Liver (tissue), 9 donors: ENCODE measurements around the gene UMODL1. TPM values are rescaled to one million over a fixed set of nuclear protein-coding genes. Genes with fewer than 3 reads are reported as not detected.

ENCODE experiments used
- DNase-seq: peaks from one replicate; pipeline ENCODE4 v3.0.0-alpha.2; 2017; ENCODE audit warnings: low spot score
- H3K27ac ChIP-seq, 2 donors: one replicate each; pipeline ENCODE4 v1.7.0; 2013; ENCODE audit warnings: inconsistent platforms in 2 of 2, low read length in 2 of 2, control low read depth in 1 of 2, low read depth in 1 of 2, mild to moderate bottlenecking in 1 of 2
- H3K27me3 ChIP-seq, 4 donors: one replicate each; pipeline versions ENCODE4 v1.6.1 to v1.7.0; 2013; ENCODE audit warnings: low read length in 3 of 4, inconsistent platforms in 1 of 4, mild to moderate bottlenecking in 1 of 4, moderate library complexity in 1 of 4; ENCODE audit not compliant: control insufficient read depth in 4 of 4, insufficient read depth in 4 of 4
- H3K36me3 ChIP-seq, 4 donors: one replicate each; pipeline versions ENCODE4 v1.6.1 to v1.7.0; 2013; ENCODE audit warnings: low read length in 3 of 4, mild to moderate bottlenecking in 3 of 4, low read depth in 1 of 4, moderate library complexity in 1 of 4; ENCODE audit not compliant: control insufficient read depth in 4 of 4, insufficient read depth in 3 of 4
- H3K4me1 ChIP-seq, 4 donors: one replicate each; pipeline versions ENCODE4 v1.6.1 to v1.7.0; 2013; ENCODE audit warnings: low read length in 3 of 4, mild to moderate bottlenecking in 3 of 4, moderate library complexity in 1 of 4; ENCODE audit not compliant: control insufficient read depth in 4 of 4, insufficient read depth in 4 of 4
- H3K4me3 ChIP-seq, 3 donors: one replicate each; pipeline versions ENCODE4 v1.6.1 to v1.7.0; 2013; ENCODE audit warnings: low read length in 3 of 3, control low read depth in 1 of 3, low read depth in 1 of 3, mild to moderate bottlenecking in 1 of 3
- H3K9ac ChIP-seq, 2 donors: one replicate each; pipeline ENCODE4 v1.7.0; 2013; ENCODE audit warnings: low read length in 2 of 2, mild to moderate bottlenecking in 2 of 2, moderate library complexity in 2 of 2, control low read depth in 1 of 2, low read depth in 1 of 2
- H3K9me3 ChIP-seq, 4 donors: one replicate each; pipeline versions ENCODE4 v1.6.1 to v1.7.0; 2013; ENCODE audit warnings: low read length in 3 of 4; ENCODE audit not compliant: control insufficient read depth in 4 of 4
- CTCF ChIP-seq: fragments of 150-350 bp; IDR thresholded peaks from 2 replicates; pipeline ENCODE4 v1.5.1; 2017; ENCODE audit warnings: improper control_type of control experiment, low read depth, low read length; ENCODE audit not compliant: missing input control
- FOXA1 ChIP-seq: IDR thresholded peaks from 2 replicates; pipeline ENCODE4 v1.6.1; 2016; ENCODE audit warnings: antibody characterized with exemption
- FOXA2 ChIP-seq: IDR thresholded peaks from 2 replicates; pipeline ENCODE4 v1.6.1; 2016; ENCODE audit warnings: antibody characterized with exemption
- HNF4A ChIP-seq, 2 donors: conservative IDR thresholded peaks; 2 replicates each; pipeline ENCODE4 v1.6.1; 2016; ENCODE audit warnings: antibody characterized with exemption in 2 of 2, mild to moderate bottlenecking in 2 of 2
- JUND ChIP-seq, 2 donors: IDR thresholded peaks; 2 replicates each; pipeline ENCODE4 v1.6.1; 2016; ENCODE audit warnings: antibody characterized with exemption in 2 of 2
- RAD21 ChIP-seq, 2 donors: IDR thresholded peaks; 2 replicates each; pipeline ENCODE4 v1.6.1; 2016; ENCODE audit warnings: antibody characterized with exemption in 2 of 2, mild to moderate bottlenecking in 2 of 2
- REST ChIP-seq: IDR thresholded peaks from 2 replicates; pipeline ENCODE4 v1.6.1; 2016; ENCODE audit warnings: antibody characterized with exemption, mild to moderate bottlenecking
- RXRA ChIP-seq, 2 donors: IDR thresholded peaks; 2 replicates each; pipeline ENCODE4 v1.6.1; 2017 to 2018; ENCODE audit warnings: antibody characterized with exemption in 2 of 2, mild to moderate bottlenecking in 1 of 2
- SP1 ChIP-seq: IDR thresholded peaks from 2 replicates; pipeline ENCODE4 v1.6.1; 2018; ENCODE audit warnings: antibody characterized with exemption, mild to moderate bottlenecking
- ZBTB33 ChIP-seq: IDR thresholded peaks from 2 replicates; pipeline ENCODE4 v1.6.1; 2016; ENCODE audit warnings: antibody characterized with exemption
- WGBS: extraction: QIAGEN DNeasy Blood & Tissue Kit; methylation state at CpG from one replicate; pipeline ENCODE4 v1.1.7; 2013; 5-methylcytosine and 5-hydroxymethylcytosine counted together
- polyA plus RNA-seq, 2 donors: library from polyadenylated mRNA; stranded (reverse) in 1 of 2; unstranded in 1 of 2; fragments of 200-250 nt in 1 of 2; fragments of >200 nt in 1 of 2; fragmentation: Nextera tagmentation in 1 of 2; extraction: Ambion mirVana in 1 of 2; gene quantifications; one replicate each; pipeline versions ENCODE4 v1.2.1 to v1.2.3, GENCODE V29; 2013 to 2015
- total RNA-seq, 2 donors: library from RNA; depleted of rRNA; stranded (reverse); fragments of >200 nt; gene quantifications; one replicate each; pipeline ENCODE4 v1.2.3, GENCODE V29; 2014
- donor health status: healthy.
- donor health status: healthy.
- donor health status: healthy.
- donor health status: healthy.
- donor health status: healthy.

Gene UMODL1
- total and polyA plus RNA-seq, 4 donors: 0.08 to 0.14 (median 0.08) TPM; not detected in 1

GRCh38 chr21:42079939-42080787 lies 9.0 kb downstream of the UMODL1 start:
- Histone ChIP-seq H3K9ac (no peak overlapping the region), H3K27me3 (peaks cover 0 to 5% (median 0%) of the 10 kb centered on the region in 4 donors), H3K36me3 (no peaks in the 10 kb centered on the region), H3K9me3 (no peaks in the 10 kb centered on the region), H3K4me1 (no peaks in the 10 kb centered on the region), H3K4me3 (no peak overlapping the region), H3K27ac (no peak overlapping the region)
- WGBS: 79% methylated on average over 25 of the region's 25 CpGs
- DNase-seq: no peak
- no peak for TF ChIP-seq FOXA1
- TF ChIP-seq REST: no peak
- TF ChIP-seq HNF4A (conservative IDR thresholded peaks at IDR 0.05): no peak
- no peak for TF ChIP-seq SP1
- TF ChIP-seq FOXA2: no peak
- no peak for TF ChIP-seq CTCF
- TF ChIP-seq ZBTB33: no peak
- no peak for TF ChIP-seq RAD21 (IDR thresholded peaks at IDR 0.05)

- peaks cover 0 to 1% (median 0%) of the 10 kb centered on the region in 4 donors for H3K4me1 ChIP-seq
- TF ChIP-seq JUND (IDR thresholded peaks at IDR 0.05) (no peak), RXRA (IDR thresholded peaks at IDR 0.05) (no peak)
- DNase-seq: no peak
- no peak overlapping the region for H3K4me3 ChIP-seq
- H3K36me3 ChIP-seq: no peaks in the 10 kb centered on the region
- H3K27ac ChIP-seq: no peak overlapping the region
- H3K9me3 ChIP-seq: no peaks in the 10 kb centered on the region
- H3K9ac ChIP-seq: no peak overlapping the region
- 84% methylated on average over 6 of the region's 6 CpGs for WGBS
- peaks cover 0 to 5% (median 0%) of the 10 kb centered on the region in 4 donors for H3K27me3 ChIP-seq
These were observed 9.6 kb downstream of the UMODL1 start for GRCh38 chr21:42080788-42081083.
